ENCODE results near the gene TBX15. TPM values are rescaled to one million over a fixed set of nuclear protein-coding genes. Genes with fewer than 3 reads are reported as not detected.

TBX15 gene
- total and polyA plus RNA-seq, 3 donors from 2014 or later: 0.63 to 1.5 (median 0.74) TPM

DNA sequence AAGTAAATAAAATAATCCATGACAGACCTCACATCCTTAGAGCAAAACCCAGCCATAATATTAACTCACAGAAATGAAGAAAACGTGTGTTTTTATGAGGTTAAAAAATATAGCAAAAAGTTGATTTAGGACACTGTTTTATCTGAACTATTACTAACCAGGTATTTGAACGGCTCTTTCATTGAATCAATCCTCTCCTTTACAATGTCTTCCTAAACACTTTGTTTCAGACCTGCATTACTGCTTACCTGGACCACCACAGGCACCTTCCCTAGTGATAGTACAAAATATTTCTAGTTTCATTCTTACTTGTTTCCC is 25.0 kb downstream of the TBX15 start:
- Histone ChIP-seq H3K27me3 (no peaks in the 10 kb centered on the region), H3K36me3 (ENCODE audit: low read depth, missing control alignments) (no peaks in the 10 kb centered on the region), H3K4me3 (no peak overlapping the region), H3K4me1 (no peaks in the 10 kb centered on the region), H3K9me3 (no peaks in the 10 kb centered on the region), H3K27ac (no peak overlapping the region)
- intact Hi-C loops (cut with DNase I; ENCODE audit: low total_unique reads): no loop called here
- TF ChIP-seq CTCF (IDR thresholded peaks at IDR 0.05) (no peak), POLR2A (IDR thresholded peaks at IDR 0.05) (no peak)
- WGBS, 2 donors: 84 to 93% methylated on average over 2 of the region's 2 CpGs
- no peak for DNase-seq

- TF ChIP-seq POLR2A (IDR thresholded peaks at IDR 0.05) (no peak), CTCF (IDR thresholded peaks at IDR 0.05) (no peak)
- intact Hi-C loops (cut with DNase I; ENCODE audit: low total_unique reads): no loop called here
- Histone ChIP-seq H3K4me3 (no peak overlapping the region), H3K4me1 (no peaks in the 10 kb centered on the region), H3K27ac (no peak overlapping the region), H3K36me3 (ENCODE audit: low read depth, missing control alignments) (no peaks in the 10 kb centered on the region), H3K27me3 (no peaks in the 10 kb centered on the region), H3K9me3 (no peaks in the 10 kb centered on the region)
- WGBS, 2 donors: 80 to 92% methylated on average over 2 of the region's 2 CpGs
- no peak for DNase-seq
Measured at GRCh38 chr1:118961156-118961555, 27.0 kb downstream of the TBX15 start.

GRCh38 chr1:118960567-118961136 is 27.5 kb downstream of the TBX15 start:
- intact Hi-C loops (cut with DNase I; ENCODE audit: low total_unique reads): no loop called here
- H3K27ac ChIP-seq: no peak overlapping the region
- WGBS, 2 donors: 44 to 64% methylated on average over 6 to 7 of the region's 7 CpGs
- TF ChIP-seq CTCF (IDR thresholded peaks at IDR 0.05) (no peak), POLR2A (IDR thresholded peaks at IDR 0.05) (no peak)
- DNase-seq: no peak
- H3K36me3 ChIP-seq (ENCODE audit: low read depth, missing control alignments): no peaks in the 10 kb centered on the region
- no peak overlapping the region for H3K4me3 ChIP-seq
- no peaks in the 10 kb centered on the region for H3K27me3 ChIP-seq
- H3K4me1 ChIP-seq: no peaks in the 10 kb centered on the region
- no peaks in the 10 kb centered on the region for H3K9me3 ChIP-seq

- H3K9me3 ChIP-seq: no peaks in the 10 kb centered on the region
- H3K27ac ChIP-seq: no peak overlapping the region
- intact Hi-C loops (cut with DNase I; ENCODE audit: low total_unique reads): no loop called here
- H3K4me1 ChIP-seq: no peaks in the 10 kb centered on the region
- H3K36me3 ChIP-seq (ENCODE audit: low read depth, missing control alignments): no peaks in the 10 kb centered on the region
- H3K27me3 ChIP-seq: no peaks in the 10 kb centered on the region
- 64 to 72% methylated on average over 7 of the region's 7 CpGs for WGBS, 2 donors
- H3K4me3 ChIP-seq: no peak overlapping the region
- TF ChIP-seq CTCF (IDR thresholded peaks at IDR 0.05) (no peak), POLR2A (IDR thresholded peaks at IDR 0.05) (no peak)
- no peak for DNase-seq
Measured at GRCh38 chr1:118960026-118960561, 28.0 kb downstream of the TBX15 start.

GRCh38 chr1:118958937-118959631 is 29.1 kb downstream of the TBX15 start:
- Histone ChIP-seq H3K27me3 (no peaks in the 10 kb centered on the region), H3K36me3 (ENCODE audit: low read depth, missing control alignments) (no peaks in the 10 kb centered on the region), H3K27ac (no peak overlapping the region), H3K4me1 (no peaks in the 10 kb centered on the region), H3K4me3 (no peak overlapping the region), H3K9me3 (no peaks in the 10 kb centered on the region)
- 54 to 85% methylated on average over 1 of the region's 1 CpG for WGBS, 2 donors
- intact Hi-C loops (cut with DNase I; ENCODE audit: low total_unique reads): no loop called here
- DNase-seq: no peak
- no peak for TF ChIP-seq POLR2A (IDR thresholded peaks at IDR 0.05)
- no peak for TF ChIP-seq CTCF (IDR thresholded peaks at IDR 0.05)
